PC-9 (cell line): ENCODE measurements around the gene CXCL12. TPM values are rescaled to one million over a fixed set of nuclear protein-coding genes. Genes with fewer than 3 reads are reported as not detected.

ENCODE experiments used
- Bru-seq: library from RNA; stranded (reverse); fragments of 400-500 nt; gene quantifications from one replicate; lab custom pipeline; 2021; lab: Mats Ljungman, UMichigan
- BruChase-seq, 2 experiments: library from RNA; stranded (reverse); fragments of 400-500 nt; gene quantifications; one replicate each; lab custom pipeline; 2021; lab: Mats Ljungman, UMichigan
- BruUV-seq: library from RNA; stranded (reverse); fragments of 400-500 nt; replicated peaks from 2 replicates; lab custom pipeline; 2021; lab: Mats Ljungman, UMichigan
- CTCF ChIA-PET: fragments of 300-600 bp; sonication (Branson Sonifier 250); formaldehyde crosslinking; loops from one replicate; lab custom pipeline; 2022; ENCODE audit warnings: antibody characterized with exemption; lab: Charles Lee
- POLR2A ChIA-PET: fragments of 300-600 bp; sonication (Branson Sonifier 250); formaldehyde crosslinking; loops from one replicate; lab custom pipeline; 2022; ENCODE audit warnings: antibody characterized with exemption; ENCODE audit not compliant: unreplicated experiment; lab: Charles Lee
- DNase-seq, 2 experiments: peaks; one replicate each; pipeline versions ENCODE4 v3.0.0 to v3.0.0-alpha.2; 2015 to 2022; ENCODE audit warnings: mixed read lengths in 1 of 2
- H2AFZ ChIP-seq: fragments of 200-600 bp; sonication (generic); 2 replicates; pipeline ENCODE4 v1.8.1; 2017; ENCODE audit warnings: antibody characterized with exemption
- H3F3A ChIP-seq: fragments of 200-600 bp; sonication (generic); 2 replicates; pipeline ENCODE4 v1.8.1; 2017; ENCODE audit warnings: antibody characterized with exemption, mild to moderate bottlenecking, low read depth; ENCODE audit not compliant: insufficient read depth
- H3K27ac ChIP-seq: fragments of 200-600 bp; sonication (generic); 2 replicates; pipeline ENCODE4 v1.6.1; 2016; ENCODE audit warnings: mixed run types
- H3K27me3 ChIP-seq: fragments of 200-600 bp; sonication (generic); 2 replicates; pipeline ENCODE4 v1.6.1; 2016; ENCODE audit warnings: low read depth, mixed run types; ENCODE audit not compliant: insufficient read depth
- H3K36me3 ChIP-seq: fragments of 200-600 bp; sonication (generic); 2 replicates; pipeline ENCODE4 v1.6.1; 2016; ENCODE audit warnings: low read depth, mixed run types
- H3K4me1 ChIP-seq: fragments of 200-600 bp; sonication (generic); replicated peaks from 2 replicates; pipeline ENCODE4 v1.6.1; 2016; ENCODE audit warnings: mixed run types; ENCODE audit not compliant: insufficient read depth
- H3K4me2 ChIP-seq: fragments of 200-600 bp; sonication (generic); 2 replicates; pipeline ENCODE4 v1.6.1; 2017; ENCODE audit warnings: mixed run types
- H3K4me3 ChIP-seq: fragments of 200-600 bp; sonication (generic); 2 replicates; pipeline ENCODE4 v1.6.1; 2016; ENCODE audit warnings: mixed run types
- H3K79me2 ChIP-seq: fragments of 200-600 bp; sonication (generic); 2 replicates; pipeline ENCODE4 v1.6.1; 2017; ENCODE audit warnings: low read depth, mixed run types
- H3K9me2 ChIP-seq: fragments of 200-600 bp; sonication (generic); 2 replicates; pipeline ENCODE4 v1.8.1; 2017; ENCODE audit warnings: mild to moderate bottlenecking; ENCODE audit not compliant: insufficient read depth
- H3K9me3 ChIP-seq: fragments of 200-600 bp; sonication (generic); 2 replicates; pipeline ENCODE4 v1.8.1; 2016; ENCODE audit warnings: low read depth; ENCODE audit not compliant: insufficient read depth
- H4K20me1 ChIP-seq: fragments of 200-600 bp; sonication (generic); 2 replicates; pipeline ENCODE4 v1.8.1; 2017; ENCODE audit not compliant: insufficient read depth
- CTCF ChIP-seq: fragments of 200-600 bp; sonication (generic); conservative IDR thresholded peaks from 2 replicates; pipeline ENCODE4 v1.6.1; 2017; ENCODE audit warnings: mixed run types, antibody characterized with exemption, mild to moderate bottlenecking, moderate library complexity
- EZH2 ChIP-seq: fragments of 200-600 bp; sonication (generic); IDR thresholded peaks from 2 replicates; pipeline ENCODE4 v1.8.0; 2017; ENCODE audit warnings: antibody characterized with exemption, low read depth
- intact Hi-C: fragments of 100-400 bp; cut with micrococcal nuclease; formaldehyde crosslinking; loops from one replicate; pipeline ENCODE4 v1.10.0; 2022; ENCODE audit not compliant: unreplicated experiment
- long read RNA-seq: library from polyadenylated mRNA; stranded (forward); transcript quantifications from one replicate; pipeline ENCODE4 v2.0.0, GENCODE V29; 2022
- total RNA-seq: library from RNA; stranded (reverse); gene quantifications from 2 replicates; pipeline ENCODE4 v1.2.3, GENCODE V29; 2021

Gene CXCL12
- total RNA-seq: not detected in 2 replicates
- Bru-seq, nascent RNA: not detected
- not detected for BruChase-seq, experiment 1, labeled RNA remaining after a 2-hour chase
- BruChase-seq, experiment 2, labeled RNA remaining after a 6-hour chase: not detected
- long read RNA-seq: 0 reads

- H3K4me3 ChIP-seq: no peak within 1 kb of the TSS
- no peaks in the 10 kb centered on the region for H3K79me2 ChIP-seq
- ChIA-PET POLR2A (no interaction called here), CTCF (no interaction called here)
- no peak for TF ChIP-seq CTCF
- H3K27ac ChIP-seq: no peak within 1 kb of the TSS
- H3K9me2 ChIP-seq: no peaks in the 10 kb centered on the region
- no peaks in the 10 kb centered on the region for H3K4me1 ChIP-seq
- H3F3A ChIP-seq: no peaks in the 10 kb centered on the region
- no peak within 1 kb of the TSS for H2AFZ ChIP-seq
- H4K20me1 ChIP-seq: no peaks in the 10 kb centered on the region
- no peaks in the 10 kb centered on the region for H3K36me3 ChIP-seq
- no peak for DNase-seq
- H3K27me3 ChIP-seq: peaks cover 15% of the 10 kb centered on the region; the same call in 1 of the 2 replicates
- H3K9me3 ChIP-seq: no peaks in the 10 kb centered on the region
- no peak within 1 kb of the TSS for H3K4me2 ChIP-seq
- no TSS peak for BruUV-seq
- intact Hi-C loops: loop anchor here (10.0 kb wide), 1 partner anchor 480 kb away; no protein-coding TSS in a partner anchor
Measured at GRCh38 chr10:44385026-44385695, at the start of gene CXCL12. CXCL12 (minus strand) TSS chr10:44385097; CDS start chr10:44385005, 92 bp downstream.

- ChIA-PET CTCF (interaction anchor here (0.7 kb wide), 1 partner anchor 435 kb away, joined by 7 read pairs; no protein-coding TSS in a partner anchor), POLR2A (no interaction called here)
- Histone ChIP-seq H3K27ac (no peak overlapping the region), H3K36me3 (no peaks in the 10 kb centered on the region), H3K9me3 (no peaks in the 10 kb centered on the region), H3K4me2 (no peak overlapping the region), H3K79me2 (no peaks in the 10 kb centered on the region), H3K9me2 (no peaks in the 10 kb centered on the region), H3K4me3 (no peak overlapping the region), H3F3A (no peaks in the 10 kb centered on the region), H4K20me1 (no peaks in the 10 kb centered on the region), H3K4me1 (no peaks in the 10 kb centered on the region), H2AFZ (no peak overlapping the region), H3K27me3 (0 out of 2 replicates have a peak, but pooled peaks cover 21% of the 10 kb centered on the region)
- intact Hi-C loops: no loop called here
- TF ChIP-seq CTCF: no peak
- no peak for DNase-seq
- no TSS peak for BruUV-seq
Measured at GRCh38 chr10:44427479-44427878, 42.6 kb upstream of the CXCL12 start.

GRCh38 chr10:44427037-44427436, 42.1 kb upstream of the CXCL12 start:
- H3K9me3 ChIP-seq: no peaks in the 10 kb centered on the region
- no peak overlapping the region for H3K4me3 ChIP-seq
- H3K9me2 ChIP-seq: no peaks in the 10 kb centered on the region
- 0 out of 2 replicates have a peak, but pooled peaks cover 22% of the 10 kb centered on the region for H3K27me3 ChIP-seq
- no peak overlapping the region for H3K4me2 ChIP-seq
- no peaks in the 10 kb centered on the region for H3K4me1 ChIP-seq
- BruUV-seq: no TSS peak
- CTCF ChIA-PET: no interaction called here
- intact Hi-C loops: no loop called here
- H4K20me1 ChIP-seq: no peaks in the 10 kb centered on the region
- DNase-seq: no peak
- H3K79me2 ChIP-seq: no peaks in the 10 kb centered on the region
- no peak overlapping the region for H3K27ac ChIP-seq
- H3K36me3 ChIP-seq: no peaks in the 10 kb centered on the region
- no peak overlapping the region for H2AFZ ChIP-seq
- POLR2A ChIA-PET: no interaction called here
- TF ChIP-seq CTCF (no peak), EZH2 (no peak)
- no peaks in the 10 kb centered on the region for H3F3A ChIP-seq
